Subcutaneous adipose tissue (tissue), 4 donors: Measurements from ENCODE around the gene HOXD8. TPM values are rescaled to one million over a fixed set of nuclear protein-coding genes. Genes with fewer than 3 reads are reported as not detected.

ENCODE experiments used
- total RNA-seq, 4 donors: library from RNA; depleted of rRNA; stranded (reverse); fragments of >200 nt; gene quantifications; one replicate each; pipeline ENCODE4 v1.1.0, GENCODE V29; 2016
- TF ChIP-seq, protein P1 (sequence below): fragments of 450-650 bp; IDR thresholded peaks from one replicate; pipeline ENCODE4 v1.5.1; 2016; ENCODE audit warnings: low read depth, mild to moderate bottlenecking, control low read depth, antibody characterized with exemption, moderate library complexity

Gene HOXD8
- total RNA-seq, 4 donors from 2014 or later = 8.0 to 24.5 (median 14.4) TPM

GRCh38 chr2:176165370-176166050 is 36.0 kb downstream of the HOXD8 start:
- TF ChIP-seq, protein P1, sequence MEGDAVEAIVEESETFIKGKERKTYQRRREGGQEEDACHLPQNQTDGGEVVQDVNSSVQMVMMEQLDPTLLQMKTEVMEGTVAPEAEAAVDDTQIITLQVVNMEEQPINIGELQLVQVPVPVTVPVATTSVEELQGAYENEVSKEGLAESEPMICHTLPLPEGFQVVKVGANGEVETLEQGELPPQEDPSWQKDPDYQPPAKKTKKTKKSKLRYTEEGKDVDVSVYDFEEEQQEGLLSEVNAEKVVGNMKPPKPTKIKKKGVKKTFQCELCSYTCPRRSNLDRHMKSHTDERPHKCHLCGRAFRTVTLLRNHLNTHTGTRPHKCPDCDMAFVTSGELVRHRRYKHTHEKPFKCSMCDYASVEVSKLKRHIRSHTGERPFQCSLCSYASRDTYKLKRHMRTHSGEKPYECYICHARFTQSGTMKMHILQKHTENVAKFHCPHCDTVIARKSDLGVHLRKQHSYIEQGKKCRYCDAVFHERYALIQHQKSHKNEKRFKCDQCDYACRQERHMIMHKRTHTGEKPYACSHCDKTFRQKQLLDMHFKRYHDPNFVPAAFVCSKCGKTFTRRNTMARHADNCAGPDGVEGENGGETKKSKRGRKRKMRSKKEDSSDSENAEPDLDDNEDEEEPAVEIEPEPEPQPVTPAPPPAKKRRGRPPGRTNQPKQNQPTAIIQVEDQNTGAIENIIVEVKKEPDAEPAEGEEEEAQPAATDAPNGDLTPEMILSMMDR = no peak

GRCh38 chr2:176166272-176166671 is 36.8 kb downstream of the HOXD8 start:
- TF ChIP-seq, protein P1 = no peak

DNA sequence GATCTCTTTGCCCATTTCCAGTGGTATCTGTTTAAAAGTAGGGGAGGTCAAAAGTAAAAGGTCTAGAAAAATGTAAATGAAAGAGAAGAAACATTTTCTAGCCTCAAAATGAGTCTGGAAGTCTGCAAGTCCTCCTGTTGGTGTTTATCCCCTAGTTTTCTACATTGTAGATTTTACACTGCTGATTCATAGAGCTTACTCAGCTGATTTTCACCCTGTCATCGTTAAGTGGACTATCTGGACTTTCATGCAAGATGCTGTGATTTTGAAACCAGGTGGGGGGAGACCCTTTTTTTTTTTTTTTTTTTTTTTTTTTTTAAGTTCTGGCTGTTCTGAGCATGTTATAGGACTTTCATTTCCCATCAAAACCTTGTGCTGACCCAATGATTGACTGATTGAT is 37.9 kb downstream of the HOXD8 start:
- TF ChIP-seq, protein P1 = no peak

DNA sequence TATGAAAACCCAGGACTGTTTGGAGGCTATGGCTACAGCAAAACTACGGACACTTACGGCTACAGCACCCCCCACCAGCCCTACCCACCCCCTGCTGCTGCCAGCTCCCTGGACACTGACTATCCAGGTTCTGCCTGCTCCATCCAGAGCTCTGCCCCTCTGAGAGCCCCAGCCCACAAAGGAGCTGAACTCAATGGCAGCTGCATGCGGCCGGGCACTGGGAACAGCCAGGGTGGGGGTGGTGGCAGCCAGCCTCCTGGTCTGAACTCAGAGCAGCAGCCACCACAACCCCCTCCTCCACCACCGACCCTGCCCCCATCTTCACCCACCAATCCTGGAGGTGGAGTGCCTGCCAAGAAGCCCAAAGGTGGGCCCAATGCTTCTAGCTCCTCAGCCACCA is 39.7 kb downstream of the HOXD8 start:
- TF ChIP-seq, protein P1 = no peak

- TF ChIP-seq, protein P1 = no peak
Observed at GRCh38 chr2:176169711-176170110, 40.2 kb downstream of the HOXD8 start.

GRCh38 chr2:176170602-176171305 is 41.2 kb downstream of the HOXD8 start:
- TF ChIP-seq, protein P1 = no peak

GRCh38 chr2:176171351-176172006 is 42.0 kb downstream of the HOXD8 start:
- TF ChIP-seq, protein P1 = no peak
